ENCODE data around the gene ABCB8. TPM values are rescaled to one million over a fixed set of nuclear protein-coding genes. Genes with fewer than 3 reads are reported as not detected.
A peak's percentile ranks its signal among the peaks of the same experiment; 100 is the strongest.

ABCB8 gene
- total and polyA plus RNA-seq, 9 of the 15 experiments (the other 6 are each of a cell fraction or from before 2014, with no cell fraction given) = 7.6 to 106 (median 36.3) TPM

GRCh38 chr7:151080522-151081169 is 52.4 kb downstream of the ABCB8 start, which contains the start of gene FASTK (continued):
- peak; percentile 71; the same call in 1 of the 2 replicates for TF ChIP-seq PML (IDR thresholded peaks at IDR 0.05; ENCODE audit: low read length)
- TF ChIP-seq DMBX1 (CRISPR knock-in tag; IDR thresholded peaks at IDR 0.05; ENCODE audit: borderline replicate concordance) = no peak
- TF ChIP-seq ZNF75A (CRISPR knock-in tag; IDR thresholded peaks at IDR 0.05) = peak; percentile 4; the same call in 1 of the 2 replicates
- TF ChIP-seq ZKSCAN3 (CRISPR knock-in tag; IDR thresholded peaks at IDR 0.05) = no peak
- no peak for TF ChIP-seq ZKSCAN8 (CRISPR knock-in tag; IDR thresholded peaks at IDR 0.05)
- TF ChIP-seq ZBTB2 (IDR thresholded peaks at IDR 0.05) = no peak
- no peak for TF ChIP-seq HLTF (IDR thresholded peaks at IDR 0.05)
- no peak for TF ChIP-seq ZNF668 (CRISPR knock-in tag; IDR thresholded peaks at IDR 0.05)
- TF ChIP-seq CBFA2T2 (conservative IDR thresholded peaks at IDR 0.05) = no peak
- peak; percentile 75; the same call in 1 of the 2 replicates for TF ChIP-seq CGGBP1 (CRISPR knock-in tag; IDR thresholded peaks at IDR 0.05)
- no peak for TF ChIP-seq DDX20 (tag; IDR thresholded peaks at IDR 0.05; ENCODE audit: low read depth)
- no peak for TF ChIP-seq ZNF41 (CRISPR knock-in tag; conservative IDR thresholded peaks at IDR 0.05)
- TF ChIP-seq POLR3G (IDR thresholded peaks at IDR 0.05; ENCODE audit: extremely low read depth, insufficient read length, insufficient replicate concordance) = no peak
- TF ChIP-seq HOMEZ (CRISPR knock-in tag; IDR thresholded peaks at IDR 0.05) = no peak
- 0 out of 2 replicates have a peak, but pooled peaks have one; percentile 38 for TF ChIP-seq KLF6 (CRISPR knock-in tag; IDR thresholded peaks at IDR 0.05; ENCODE audit: borderline replicate concordance)
- no peak for TF ChIP-seq MEF2A (IDR thresholded peaks at IDR 0.05; ENCODE audit: control insufficient read depth, low read depth, low read length)
- no peak for TF ChIP-seq EWSR1 (IDR thresholded peaks at IDR 0.05; ENCODE audit: borderline replicate concordance, low read depth, partially characterized antibody)
- TF ChIP-seq ZBTB49 (CRISPR knock-in tag; IDR thresholded peaks at IDR 0.05; ENCODE audit: borderline replicate concordance) = no peak
- no peak for TF ChIP-seq ZNF785 (CRISPR knock-in tag; IDR thresholded peaks at IDR 0.05)
- TF ChIP-seq CREM (IDR thresholded peaks at IDR 0.05; ENCODE audit: low read depth) = peak; percentile 82
- TF ChIP-seq HDAC2 (IDR thresholded peaks at IDR 0.05) = no peak
- TF ChIP-seq EP300 (IDR thresholded peaks at IDR 0.05; ENCODE audit: low read length) = peak; percentile 22; the same call in 1 of the 2 replicates
- no peak for TF ChIP-seq MCM5 (IDR thresholded peaks at IDR 0.05; ENCODE audit: low read depth)
- peak; percentile 82 for TF ChIP-seq SMAD4 (CRISPR knock-in tag; conservative IDR thresholded peaks at IDR 0.05)
- no peak for TF ChIP-seq ZC3H11A (IDR thresholded peaks at IDR 0.05; ENCODE audit: low read depth, low read length)

Measured in K562 (cell line).